H9 (cell line): Measurements from ENCODE around the gene TSKU. TPM values are rescaled to one million over a fixed set of nuclear protein-coding genes. Genes with fewer than 3 reads are reported as not detected.

Experiments
- DNase-seq: peaks from one replicate; pipeline ENCODE4 v3.0.0-alpha.2; 2017
- H2AFZ ChIP-seq: one replicate; pipeline ENCODE4 v1.6.1; 2013; ENCODE audit warnings: mild to moderate bottlenecking, low read length, control low read depth, moderate library complexity
- H2AK5ac ChIP-seq: 2 replicates; pipeline ENCODE4 v1.6.1; 2013; ENCODE audit warnings: low read length, control low read depth, mixed read lengths; ENCODE audit not compliant: insufficient read length
- H2BK120ac ChIP-seq: one replicate; pipeline ENCODE4 v1.6.1; 2013; ENCODE audit warnings: low read depth, mild to moderate bottlenecking, low read length, control low read depth, inconsistent platforms; ENCODE audit not compliant: poor library complexity, severe bottlenecking
- H2BK12ac ChIP-seq: 2 replicates; pipeline ENCODE4 v1.6.1; 2013; ENCODE audit warnings: low read length, control low read depth, mixed read lengths, low read depth; ENCODE audit not compliant: insufficient read length
- H2BK15ac ChIP-seq: 2 replicates; pipeline ENCODE4 v1.6.1; 2013; ENCODE audit warnings: low read depth, low read length, control low read depth
- H2BK20ac ChIP-seq: one replicate; pipeline ENCODE4 v1.6.1; 2013; ENCODE audit warnings: low read depth, mild to moderate bottlenecking, low read length, control low read depth, inconsistent platforms; ENCODE audit not compliant: poor library complexity, severe bottlenecking
- H2BK5ac ChIP-seq: 2 replicates; pipeline ENCODE4 v1.6.1; 2013; ENCODE audit warnings: low read length, control low read depth, mixed read lengths; ENCODE audit not compliant: insufficient read length
- H3K14ac ChIP-seq: 2 replicates; pipeline ENCODE4 v1.6.1; 2013; ENCODE audit warnings: low read length, control low read depth; ENCODE audit not compliant: insufficient read depth
- H3K18ac ChIP-seq: 2 replicates; pipeline ENCODE4 v1.6.1; 2013; ENCODE audit warnings: low read depth, mild to moderate bottlenecking, mixed read lengths, low read length, control low read depth; ENCODE audit not compliant: insufficient read length
- H3K23ac ChIP-seq: 2 replicates; pipeline ENCODE4 v1.6.1; 2013; ENCODE audit warnings: low read length, control low read depth, mixed read lengths, low read depth; ENCODE audit not compliant: insufficient read length
- H3K23me2 ChIP-seq: 2 replicates; pipeline ENCODE4 v1.6.1; 2013; ENCODE audit warnings: low read depth, mild to moderate bottlenecking, mixed read lengths, low read length, control low read depth; ENCODE audit not compliant: insufficient read length, poor library complexity, severe bottlenecking
- H3K27ac ChIP-seq: 2 replicates; pipeline ENCODE4 v1.5.1; 2013; ENCODE audit warnings: low read length, control low read depth, mixed read lengths, low read depth; ENCODE audit not compliant: insufficient read length
- H3K27me3 ChIP-seq: 2 replicates; pipeline ENCODE4 v1.6.1; 2013; ENCODE audit warnings: low read length, control low read depth, inconsistent platforms; ENCODE audit not compliant: insufficient read depth
- H3K4ac ChIP-seq: 2 replicates; pipeline ENCODE4 v1.6.1; 2013; ENCODE audit warnings: low read depth, mild to moderate bottlenecking, control low read depth, inconsistent platforms, low read length, moderate library complexity
- H3K4me1 ChIP-seq: 2 replicates; pipeline ENCODE4 v1.6.1; 2013; ENCODE audit warnings: low read length, control low read depth, inconsistent platforms; ENCODE audit not compliant: insufficient read depth
- H3K4me2 ChIP-seq: 2 replicates; pipeline ENCODE4 v1.6.1; 2013; ENCODE audit warnings: low read length, control low read depth, mixed read lengths; ENCODE audit not compliant: insufficient read length, insufficient read depth
- H3K56ac ChIP-seq: 2 replicates; pipeline ENCODE4 v1.6.1; 2013; ENCODE audit warnings: low read depth, mild to moderate bottlenecking, mixed read lengths, low read length, control low read depth; ENCODE audit not compliant: insufficient read length
- H3K79me1 ChIP-seq: 2 replicates; pipeline ENCODE4 v1.6.1; 2013; ENCODE audit warnings: low read depth, mild to moderate bottlenecking, moderate library complexity, low read length, control low read depth, inconsistent platforms; ENCODE audit not compliant: insufficient read depth, poor library complexity, severe bottlenecking
- H3K79me2 ChIP-seq: 2 replicates; pipeline ENCODE4 v1.6.1; 2013; ENCODE audit warnings: low read length, control low read depth, inconsistent platforms; ENCODE audit not compliant: insufficient read depth
- H3K9ac ChIP-seq: 2 replicates; pipeline ENCODE4 v1.6.1; 2013; ENCODE audit warnings: low read length, control low read depth, mixed read lengths; ENCODE audit not compliant: insufficient read length; ENCODE audit errors: extremely low read depth
- H3K9me3 ChIP-seq: one replicate; pipeline ENCODE4 v1.6.1; 2013; ENCODE audit warnings: low read depth, low read length, inconsistent platforms; ENCODE audit not compliant: control insufficient read depth
- H3T11ph ChIP-seq: one replicate; pipeline ENCODE4 v1.6.1; 2013; ENCODE audit warnings: mild to moderate bottlenecking, low read length, control low read depth, inconsistent platforms
- H4K20me1 ChIP-seq: one replicate; pipeline ENCODE4 v1.6.1; 2013; ENCODE audit not compliant: control insufficient read depth, insufficient read length, insufficient read depth
- H4K5ac ChIP-seq: 2 replicates; pipeline ENCODE4 v1.6.1; 2013; ENCODE audit warnings: low read depth, mild to moderate bottlenecking, mixed read lengths, low read length, control low read depth; ENCODE audit not compliant: insufficient read length
- H4K8ac ChIP-seq: replicated peaks from 2 replicates; pipeline ENCODE4 v1.6.1; 2013; ENCODE audit warnings: low read length, control low read depth, mixed read lengths, low read depth; ENCODE audit not compliant: insufficient read length
- H4K91ac ChIP-seq: 2 replicates; pipeline ENCODE4 v1.6.1; 2013; ENCODE audit warnings: low read depth, mild to moderate bottlenecking, moderate library complexity, mixed read lengths, low read length, control low read depth; ENCODE audit not compliant: insufficient read length
- H3K27ac Mint-ChIP-seq, 3 experiments: 2 replicates in 2 of 3; 3 replicates in 1 of 3; pipeline ENCODE4 v1.8.0; 2020 to 2021; ENCODE audit warnings: mixed read lengths in 3 of 3, mild to moderate bottlenecking in 1 of 3, moderate library complexity in 1 of 3
- H3K27me3 Mint-ChIP-seq: 2 replicates; pipeline ENCODE4 v1.8.0; 2021; ENCODE audit warnings: low read depth, mild to moderate bottlenecking, moderate library complexity, mixed read lengths
- H3K36me3 Mint-ChIP-seq, 3 experiments: 2 replicates in 2 of 3; 3 replicates in 1 of 3; pipeline ENCODE4 v1.8.0; 2020 to 2021; ENCODE audit warnings: low read depth in 3 of 3, mixed read lengths in 3 of 3; ENCODE audit not compliant: insufficient read depth in 1 of 3
- H3K4me1 Mint-ChIP-seq, 2 experiments: 2 replicates each; pipeline ENCODE4 v1.8.0; 2020; ENCODE audit warnings: mixed read lengths in 2 of 2
- H3K4me3 Mint-ChIP-seq, 2 experiments: 2 replicates in 1 of 2; 3 replicates in 1 of 2; pipeline ENCODE4 v1.8.0; 2020 to 2021; ENCODE audit warnings: mild to moderate bottlenecking in 2 of 2, mixed read lengths in 2 of 2, moderate library complexity in 1 of 2
- H3K9me3 Mint-ChIP-seq, 2 experiments: 2 replicates in 1 of 2; 3 replicates in 1 of 2; pipeline ENCODE4 v1.8.0; 2020; ENCODE audit warnings: mild to moderate bottlenecking in 2 of 2, mixed read lengths in 2 of 2, moderate library complexity in 1 of 2
- CTCF ChIP-seq: fragments of 200-600 bp; sonication (generic); conservative IDR thresholded peaks from 3 replicates; pipeline ENCODE4 v1.8.0; 2021; ENCODE audit warnings: antibody characterized with exemption, mild to moderate bottlenecking
- WGBS: extraction: QIAGEN DNeasy Blood & Tissue Kit; methylation state at CpG from one replicate; pipeline ENCODE4 v1.1.7; 2013; ENCODE audit warnings: missing lambda C conversion rate, low lambda C conversion rate, mixed read lengths; ENCODE audit not compliant: insufficient read length; ENCODE audit errors: extremely low coverage; 5-methylcytosine and 5-hydroxymethylcytosine counted together
- total RNA-seq: library from RNA; stranded (reverse); gene quantifications from 2 replicates; pipeline ENCODE4 v1.2.1, GENCODE V29; 2021

The TSKU gene
- total RNA-seq, 1 experiment from 2014 or later, result 25.4 TPM

GRCh38 chr11:76834151-76834550 lies 51.0 kb downstream of the TSKU start:
- no peak overlapping the region for H4K5ac ChIP-seq
- peaks cover 6 to 7% of the 10 kb centered on the region in 2 experiments for H3K4me1 Mint-ChIP-seq
- no peak overlapping the region for H3K4ac ChIP-seq
- no peak overlapping the region for H3K27ac ChIP-seq
- H3K27me3 Mint-ChIP-seq, result peaks cover 5% of the 10 kb centered on the region
- no peak overlapping the region for H2BK120ac ChIP-seq
- TF ChIP-seq CTCF, result no peak
- H4K20me1 ChIP-seq, result no peaks in the 10 kb centered on the region
- H3K56ac ChIP-seq, result no peak overlapping the region
- H3K14ac ChIP-seq, result no peak overlapping the region
- no peak overlapping the region for H2AFZ ChIP-seq
- H3K9ac ChIP-seq, result no peak overlapping the region
- no peak for DNase-seq
- H3K27ac Mint-ChIP-seq, result no peak overlapping the region
- no peak overlapping the region for H4K91ac ChIP-seq
- no peak overlapping the region for H2BK15ac ChIP-seq
- H3K23ac ChIP-seq, result no peak overlapping the region
- no peaks in the 10 kb centered on the region for H3K79me1 ChIP-seq
- H2BK20ac ChIP-seq, result no peak overlapping the region
- no peaks in the 10 kb centered on the region for H3K27me3 ChIP-seq
- H3K79me2 ChIP-seq, result no peaks in the 10 kb centered on the region
- no peak overlapping the region for H2BK5ac ChIP-seq
- no peak overlapping the region for H3T11ph ChIP-seq
- H4K8ac ChIP-seq, result no peak overlapping the region
- no peaks in the 10 kb centered on the region for H3K23me2 ChIP-seq
- H3K4me1 ChIP-seq, result no peaks in the 10 kb centered on the region
- H3K18ac ChIP-seq, result no peak overlapping the region
- no CpG with 5 or more reads among the region's 3 CpGs for WGBS
- no peaks in the 10 kb centered on the region for H3K9me3 Mint-ChIP-seq
- no peaks in the 10 kb centered on the region for H3K36me3 Mint-ChIP-seq
- H3K9me3 ChIP-seq, result no peaks in the 10 kb centered on the region
- H3K4me2 ChIP-seq, result no peak overlapping the region
- H3K4me3 Mint-ChIP-seq, result no peak overlapping the region
- no peak overlapping the region for H2AK5ac ChIP-seq
- H2BK12ac ChIP-seq, result no peak overlapping the region
